NCI-H748 (cell line): Measurements from ENCODE around the gene RNF175.

Source experiments
- DNase-seq: peaks from one replicate; lab custom pipeline; 2025; ENCODE audit not compliant: unreplicated experiment; lab: John Stamatoyannopoulos, UW

Gene RNF175

DNA sequence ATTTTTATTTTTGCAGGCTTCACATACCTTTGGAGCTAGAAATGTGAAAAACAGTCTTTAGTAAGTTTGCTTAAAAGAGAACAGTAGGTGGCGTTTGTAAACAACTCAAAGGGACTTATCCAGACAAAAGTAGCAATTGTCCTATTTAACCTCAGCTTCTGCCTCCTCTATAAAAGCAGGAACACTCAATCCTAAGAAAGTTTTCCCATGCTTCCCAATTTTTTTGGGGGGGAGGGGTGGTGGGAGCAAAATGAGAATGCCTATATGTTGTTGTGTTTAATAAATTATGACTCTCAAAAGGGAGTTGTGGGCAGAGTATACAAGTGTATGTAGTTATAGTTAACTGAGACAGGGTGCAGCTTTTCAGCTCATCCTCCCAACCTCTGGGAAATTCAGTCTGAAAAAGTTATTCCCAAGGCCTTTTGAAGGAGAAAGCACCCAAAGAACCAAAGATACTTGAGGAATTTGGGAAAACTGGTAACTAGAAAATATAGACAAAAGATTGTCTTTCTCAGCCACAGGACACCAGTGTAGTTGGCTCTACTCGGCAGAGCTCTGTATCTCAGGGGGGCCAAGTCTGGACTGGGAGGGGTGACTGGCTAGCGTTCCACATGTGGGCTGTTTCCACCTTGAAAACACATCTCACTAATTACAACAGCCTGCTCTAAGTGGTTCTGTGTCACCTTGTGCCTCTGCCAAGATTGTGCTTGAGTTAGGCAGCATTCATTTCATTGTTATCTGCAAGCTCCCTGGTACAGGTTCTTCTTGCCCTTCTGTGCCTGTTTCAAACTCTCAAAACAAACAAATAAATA, 26.3 kb upstream of the RNF175 start:
- DNase-seq, result peak; percentile 7

DNA sequence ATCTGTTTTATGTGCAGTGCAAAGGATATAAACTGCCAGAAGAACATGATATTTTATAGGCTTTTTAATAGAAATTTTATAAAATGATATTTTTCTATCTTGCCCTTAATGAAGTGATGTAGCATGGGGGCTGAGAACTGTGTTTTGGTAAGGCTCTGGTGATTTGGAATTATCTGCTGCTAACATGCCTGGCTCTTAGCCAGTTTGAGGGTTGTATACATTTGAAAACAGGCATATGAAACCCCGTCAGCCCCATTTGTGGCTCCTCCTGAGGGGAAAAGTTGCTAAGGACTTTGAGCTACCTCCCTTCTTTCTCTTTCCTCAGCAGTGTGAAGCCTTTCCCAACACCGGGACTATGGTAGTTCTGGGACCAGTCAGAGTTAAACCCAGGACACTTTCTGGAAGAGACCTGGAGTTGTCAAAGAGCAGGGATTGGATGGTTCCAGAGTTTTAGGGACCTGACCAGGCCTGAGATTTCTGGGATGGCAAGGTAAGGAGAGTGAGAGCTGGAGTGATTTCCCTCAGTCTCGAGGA, 24.4 kb upstream of the RNF175 start:
- no peak for DNase-seq

DNA sequence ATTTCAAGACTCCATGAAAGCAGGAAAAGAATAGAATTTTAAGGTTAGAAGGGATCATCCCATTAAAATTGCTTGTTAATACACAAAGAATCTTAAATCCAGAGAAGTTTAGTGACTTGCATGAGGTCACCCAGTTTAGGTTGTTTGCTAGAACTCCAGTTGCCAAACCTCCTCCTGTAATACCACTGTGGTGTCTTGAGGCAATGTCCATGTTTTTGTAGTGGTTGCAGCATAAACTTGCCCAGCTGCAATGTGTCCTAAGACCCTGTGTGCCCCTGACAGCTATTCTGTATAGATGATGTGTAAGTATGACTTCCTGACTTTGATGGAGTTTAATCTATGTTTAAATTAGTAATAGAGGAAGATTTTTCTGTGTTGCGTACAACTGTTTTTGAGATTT, 22.8 kb upstream of the RNF175 start:
- DNase-seq, result no peak

DNA sequence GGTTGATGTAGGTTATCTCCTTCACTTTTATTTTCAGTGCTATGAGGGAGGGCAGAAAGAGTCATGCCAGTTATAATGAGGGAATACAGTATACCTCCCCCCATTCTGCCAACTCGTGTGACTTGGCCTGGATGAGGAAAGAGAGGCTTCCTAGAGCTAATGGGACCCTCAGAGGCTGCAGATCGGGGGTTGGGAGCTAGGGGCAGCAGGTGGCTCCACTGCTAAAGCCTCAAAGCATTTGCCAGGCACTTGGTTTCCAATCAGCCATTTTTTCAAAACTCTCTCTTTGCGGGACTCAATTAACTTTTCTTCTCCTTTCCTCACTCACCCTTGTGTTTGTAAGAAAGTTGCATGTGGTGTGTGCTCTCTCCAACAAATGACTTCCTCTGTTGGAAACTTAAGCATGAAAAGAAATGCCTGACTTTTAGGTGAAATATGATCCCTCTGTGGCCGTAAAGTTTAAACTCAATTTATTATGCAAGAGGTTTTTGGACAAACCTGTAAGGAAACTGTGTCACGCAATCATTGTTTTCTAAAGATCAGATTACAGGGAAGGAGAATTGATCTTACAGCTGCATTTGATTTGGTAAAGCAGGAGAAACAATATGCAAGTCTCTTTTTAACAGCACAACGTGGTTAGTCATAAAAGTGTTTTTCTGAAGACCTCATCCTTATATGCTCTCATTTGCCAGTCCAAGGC, 22.0 kb upstream of the RNF175 start:
- DNase-seq, result no peak

DNA sequence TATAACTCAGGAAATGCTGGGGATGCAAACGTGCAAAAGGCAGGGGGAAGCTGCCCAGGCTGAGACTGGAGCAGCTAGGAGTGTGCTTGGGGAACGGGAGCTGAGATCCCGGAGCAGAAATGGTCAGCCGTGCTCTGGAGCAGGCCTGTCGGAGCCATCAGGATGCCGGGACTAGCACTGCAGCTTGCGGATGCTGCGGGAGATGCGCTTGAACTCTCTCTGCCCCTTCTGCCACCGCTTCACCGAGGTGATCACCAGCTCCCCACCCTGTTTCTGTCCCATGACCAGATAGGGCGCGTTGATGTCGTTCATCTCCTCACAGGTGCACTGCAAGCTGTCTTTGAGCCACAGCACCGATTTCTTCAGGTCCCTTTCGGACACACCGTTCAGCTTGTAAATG, 21.5 kb upstream of the RNF175 start:
- no peak for DNase-seq

DNA sequence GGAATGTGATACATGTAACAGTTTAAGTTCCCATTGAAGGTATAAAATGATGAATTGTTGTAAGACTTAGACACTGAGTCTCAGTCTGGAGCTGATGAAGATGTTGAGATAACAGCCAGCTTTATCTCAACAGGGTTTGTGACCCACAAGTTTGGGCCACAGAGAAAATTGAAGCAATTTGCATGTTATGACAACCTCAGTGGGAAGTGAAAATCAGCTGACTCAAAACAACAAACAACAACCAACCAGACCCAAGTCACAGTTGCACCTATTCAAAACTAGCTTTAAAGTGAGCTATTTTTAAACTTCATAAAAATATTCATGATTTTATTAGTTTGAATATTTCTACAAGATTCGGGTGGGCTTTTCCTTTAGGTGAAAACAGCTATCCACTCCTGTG, 21.1 kb upstream of the RNF175 start:
- DNase-seq, result no peak

DNA sequence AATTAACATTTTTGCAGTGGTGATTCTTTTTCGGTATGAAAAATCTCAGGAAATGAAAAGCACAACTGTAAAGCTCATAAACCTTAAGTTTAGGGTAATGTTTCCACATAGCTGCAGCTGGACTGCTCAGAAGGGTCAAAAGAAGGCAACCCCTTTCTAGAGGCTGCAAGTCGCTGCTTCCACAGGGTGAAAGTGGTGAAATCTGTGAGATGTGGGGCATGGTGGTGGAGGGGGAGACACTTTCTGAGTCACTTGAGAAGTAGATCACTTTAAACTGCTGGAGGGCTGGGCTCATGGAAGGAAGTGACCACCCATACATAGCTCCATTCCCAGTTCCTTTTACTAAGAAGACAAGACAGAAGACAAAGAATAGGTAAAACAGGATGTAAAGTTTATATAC, 20.4 kb upstream of the RNF175 start:
- DNase-seq, result no peak

DNA sequence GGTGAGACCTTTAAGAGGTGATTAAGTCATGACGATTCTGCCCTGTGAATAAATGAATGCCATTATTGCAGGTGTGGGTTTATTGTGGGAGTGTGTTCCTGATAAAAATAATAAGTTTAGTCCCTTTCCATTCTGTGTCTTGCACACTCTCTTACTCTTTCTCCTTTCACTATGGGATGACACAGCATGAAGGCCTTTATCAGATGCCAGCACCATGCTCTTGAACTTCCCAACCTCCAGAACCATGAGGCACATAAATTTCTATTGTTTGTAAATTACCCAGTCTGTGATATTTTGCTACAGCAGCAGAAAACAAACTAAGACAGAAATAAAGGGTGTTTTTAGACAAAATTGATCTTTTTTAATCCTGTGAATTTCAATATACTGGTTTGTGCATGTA, 18.6 kb upstream of the RNF175 start:
- DNase-seq, result no peak

DNA sequence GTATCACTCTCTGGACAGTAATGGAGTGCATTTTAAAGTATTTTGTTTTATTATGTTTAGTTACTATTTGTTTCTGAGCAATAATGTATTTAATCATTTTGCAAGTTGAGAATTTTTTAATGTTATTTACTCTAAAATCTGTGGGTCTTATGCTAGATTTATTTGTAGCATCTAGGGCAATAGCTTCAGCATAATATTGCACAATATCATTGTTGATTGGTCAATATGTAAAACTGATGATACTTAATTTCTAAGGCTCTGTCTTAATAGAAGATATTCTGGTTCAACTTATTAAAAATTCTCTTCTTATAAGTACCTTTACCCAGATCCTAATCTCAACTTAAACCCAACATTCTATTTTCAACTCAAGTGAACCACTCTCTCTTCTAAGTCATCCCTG, 17.6 kb upstream of the RNF175 start:
- DNase-seq, result no peak

DNA sequence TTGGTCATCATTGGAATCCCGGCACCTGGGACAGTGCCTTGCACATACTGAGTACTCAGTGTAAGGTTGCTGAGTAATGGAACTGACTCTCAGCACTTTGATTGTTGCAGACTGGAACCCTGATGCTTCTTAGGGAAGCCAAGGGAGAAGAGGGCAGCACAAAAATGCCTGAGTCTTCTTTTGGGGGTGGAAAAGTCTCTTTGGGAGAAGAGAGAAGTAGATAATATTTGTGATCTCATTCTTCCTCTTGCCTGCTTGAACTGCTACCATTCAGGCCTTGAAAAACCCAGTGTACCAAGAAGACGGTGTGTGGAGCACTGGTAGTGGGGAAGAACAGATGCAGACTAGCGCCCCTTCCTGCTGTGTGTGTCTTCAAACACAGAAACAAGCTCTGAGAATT, 16.8 kb upstream of the RNF175 start:
- DNase-seq, result no peak

DNA sequence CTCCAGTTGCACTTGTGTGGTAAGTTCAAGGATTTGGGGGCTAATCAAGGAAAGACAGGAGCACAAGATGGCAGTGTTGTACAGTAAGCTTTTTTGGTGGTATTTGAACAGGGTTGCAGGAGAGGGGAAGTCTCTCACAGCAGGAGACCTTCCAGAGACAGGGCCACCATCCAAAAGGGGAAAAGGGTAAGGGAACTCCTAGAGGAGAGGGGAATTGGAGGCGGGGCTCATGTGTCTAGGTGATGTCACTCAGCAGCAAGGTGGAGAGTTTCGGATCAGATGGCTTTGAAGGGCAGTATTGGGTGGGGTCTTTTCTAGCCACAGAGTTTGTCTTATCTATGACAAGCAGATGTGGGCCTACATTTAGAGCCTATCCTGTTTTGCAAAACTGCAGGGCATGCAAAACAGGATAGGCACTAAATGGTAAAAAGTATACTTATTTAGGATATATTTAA, 13.4 kb upstream of the RNF175 start:
- DNase-seq, result no peak

DNA sequence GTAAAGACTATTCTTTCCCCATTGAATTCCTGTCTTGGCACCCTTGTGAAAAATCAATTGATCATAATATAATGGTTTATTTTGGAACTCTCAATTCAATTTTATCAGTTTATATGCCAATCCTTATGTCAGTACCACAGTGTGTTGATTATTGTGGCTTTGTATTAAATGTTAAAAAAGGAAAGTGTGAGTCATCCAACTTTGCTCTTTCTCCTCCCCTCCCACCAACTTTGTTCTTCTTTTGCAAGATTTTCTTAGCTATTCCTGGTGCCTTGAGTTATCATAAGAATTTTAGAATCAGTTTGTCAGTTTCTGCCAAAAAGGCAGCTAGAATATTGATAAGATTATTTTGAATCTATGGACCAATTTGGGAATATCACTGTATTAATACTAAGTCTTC, 11.2 kb upstream of the RNF175 start:
- DNase-seq, result no peak

DNA sequence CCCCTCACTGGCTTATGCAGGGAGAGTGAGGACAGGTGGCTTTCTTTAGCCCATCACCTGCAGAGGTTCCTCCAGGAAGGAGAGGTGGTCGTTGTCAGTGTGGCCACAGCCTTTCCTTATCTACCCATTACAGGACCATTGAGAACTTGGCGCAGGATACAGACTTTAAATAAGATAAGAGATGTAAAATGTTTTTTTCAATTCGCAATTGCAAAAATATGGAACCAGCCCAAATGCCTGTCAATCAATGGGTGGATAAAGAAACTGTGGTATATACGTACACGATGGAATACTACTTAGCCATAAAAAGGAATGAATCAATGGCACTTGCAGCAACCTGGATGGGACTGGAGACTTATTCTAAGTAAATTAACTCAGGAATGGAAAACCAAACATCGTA, 6.9 kb upstream of the RNF175 start:
- no peak for DNase-seq

DNA sequence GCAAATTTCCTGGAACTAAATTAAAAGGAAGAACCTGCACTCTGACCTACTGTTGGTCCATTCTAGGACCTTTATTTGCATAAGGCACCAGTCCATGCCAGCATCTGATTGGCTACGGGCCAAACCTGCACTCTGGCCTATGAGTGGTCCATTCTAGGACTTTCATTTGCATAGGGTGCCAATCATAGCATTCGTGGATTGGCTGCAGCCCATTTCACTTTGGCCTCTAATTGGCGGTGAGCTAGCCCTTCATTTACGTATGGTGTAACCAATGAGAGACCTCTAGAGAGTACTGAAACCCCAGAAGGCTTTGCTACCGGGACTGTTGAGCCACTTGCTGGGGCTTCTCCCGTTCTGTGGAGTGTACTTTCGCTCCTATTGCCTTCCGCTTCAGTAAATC, 6.1 kb upstream of the RNF175 start:
- no peak for DNase-seq

DNA sequence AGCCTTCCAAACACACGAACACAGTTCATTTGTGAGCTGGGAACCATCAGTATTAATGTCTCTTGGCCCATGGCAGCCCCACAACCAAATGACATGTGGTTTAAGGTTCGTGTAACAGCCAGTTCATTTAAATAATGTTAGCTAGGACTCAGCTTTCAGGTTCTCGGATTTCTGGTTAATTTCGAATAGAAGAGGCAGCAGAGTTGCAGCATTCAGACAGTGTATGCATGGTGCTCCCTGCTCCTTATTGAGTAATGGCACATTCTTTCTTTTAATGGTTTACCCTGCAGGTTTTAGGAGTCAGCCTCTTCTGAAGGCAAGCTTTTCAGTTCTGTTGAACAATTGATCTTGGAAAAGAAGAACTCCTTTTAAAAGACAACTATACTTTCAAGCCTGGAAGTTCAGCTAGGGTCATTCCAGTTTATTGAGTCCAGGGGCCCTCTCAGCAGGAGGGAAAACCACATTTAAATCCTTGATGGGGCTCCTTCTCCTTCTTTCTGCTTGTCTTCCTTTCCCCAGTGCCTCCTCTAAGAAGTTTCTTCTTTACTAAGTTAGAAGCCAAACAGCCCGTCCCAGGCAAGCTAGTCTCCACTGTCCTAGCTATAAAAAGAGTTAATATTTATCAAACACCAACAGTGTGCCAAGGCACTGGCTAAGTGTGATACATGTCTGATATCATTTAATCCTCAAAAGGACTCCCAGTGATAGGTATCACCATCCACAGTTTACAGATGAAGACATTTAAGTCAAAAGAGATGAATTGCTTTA, 5.0 kb upstream of the RNF175 start:
- DNase-seq, result no peak

DNA sequence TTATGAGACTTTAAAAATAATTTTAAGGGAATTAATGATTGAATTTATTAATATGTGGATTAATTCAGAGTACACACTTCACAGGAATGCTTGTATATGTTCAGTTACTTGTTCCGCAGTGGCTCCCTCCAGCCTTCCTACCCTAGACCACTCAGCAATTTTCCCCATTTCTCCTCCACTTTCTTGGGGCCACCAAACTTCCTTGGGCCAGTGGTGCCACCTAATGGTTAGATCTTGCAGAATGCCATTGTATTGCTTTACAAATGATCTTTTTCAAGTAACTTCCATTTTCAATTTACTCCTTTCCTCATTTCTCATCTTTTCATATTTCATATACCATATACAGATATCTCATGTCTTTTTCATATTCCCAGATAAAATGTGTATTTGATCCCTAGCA, 3.6 kb upstream of the RNF175 start:
- no peak for DNase-seq

DNA sequence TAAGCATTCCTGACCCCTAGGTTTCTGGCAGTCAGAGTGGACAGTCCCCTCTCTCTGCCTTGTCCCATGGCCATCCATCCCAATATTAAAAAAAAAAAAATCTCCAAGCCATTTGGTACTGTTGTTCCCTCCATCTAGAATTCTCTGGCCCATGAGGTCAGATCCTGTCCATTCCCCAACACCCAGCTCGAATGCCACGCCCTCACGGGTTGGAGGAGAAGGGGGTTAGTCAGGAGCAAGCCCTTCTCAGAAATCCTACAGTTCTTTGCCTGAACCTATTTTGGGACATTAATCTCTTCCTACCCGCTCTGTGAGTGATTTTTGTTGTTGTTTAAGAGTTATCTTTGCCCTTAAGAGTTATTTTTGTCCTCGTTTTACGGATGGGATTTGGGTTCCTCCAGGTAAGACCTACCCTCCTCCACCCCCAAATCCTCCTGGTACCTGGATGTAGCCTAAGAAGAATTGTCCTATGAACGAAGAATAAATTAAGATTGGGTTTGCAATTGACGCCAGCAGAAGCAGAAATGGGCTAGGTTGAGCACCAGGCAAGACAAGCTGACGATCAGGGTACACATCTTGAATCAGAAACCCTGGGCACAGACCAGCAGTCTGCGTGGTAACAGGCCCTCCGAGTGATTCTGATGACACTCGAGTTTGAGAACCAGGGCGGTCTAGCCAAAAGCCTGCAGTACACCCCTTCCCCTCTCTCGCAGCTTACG, 977 bp downstream of the RNF175 start:
- no peak for DNase-seq

DNA sequence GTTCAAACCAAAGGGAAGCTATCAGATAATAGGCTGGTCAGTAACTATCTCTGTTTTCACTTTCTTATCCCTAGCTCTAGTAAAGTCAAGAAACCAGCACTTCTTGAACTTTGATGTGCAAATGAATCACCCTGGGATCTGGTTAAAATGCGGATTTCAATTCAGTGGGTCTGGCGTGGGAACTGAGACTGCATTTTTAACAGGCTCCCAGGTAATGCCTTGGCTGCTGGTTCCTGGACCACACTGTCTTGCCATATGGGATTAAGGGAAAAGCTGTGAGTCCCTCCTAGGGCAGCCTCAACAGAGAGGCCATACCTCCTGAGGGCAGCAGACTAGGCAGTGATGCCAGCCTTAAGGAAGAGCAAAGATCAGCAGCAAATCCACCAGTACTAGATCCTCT, 1.7 kb downstream of the RNF175 start:
- no peak for DNase-seq

DNA sequence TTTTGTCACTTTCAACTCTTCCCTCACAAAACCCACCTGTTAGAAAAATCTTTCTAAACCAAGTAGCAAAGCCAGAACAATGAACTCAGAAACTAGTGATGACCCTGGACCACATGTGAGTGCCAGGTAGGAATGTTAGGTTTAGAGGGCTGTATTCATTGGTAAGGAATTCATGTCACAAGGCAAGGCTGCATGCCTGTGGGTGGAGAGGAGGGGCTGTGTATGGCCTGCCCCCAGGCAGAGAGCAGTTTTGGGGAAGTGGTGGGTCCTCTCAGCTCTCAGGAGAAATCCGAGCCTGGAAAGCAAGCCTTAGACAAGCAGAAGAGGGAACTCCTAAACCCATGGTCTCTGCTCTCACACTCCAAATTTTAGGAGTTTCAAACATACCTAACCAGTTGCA, 2.4 kb downstream of the RNF175 start:
- no peak for DNase-seq

DNA sequence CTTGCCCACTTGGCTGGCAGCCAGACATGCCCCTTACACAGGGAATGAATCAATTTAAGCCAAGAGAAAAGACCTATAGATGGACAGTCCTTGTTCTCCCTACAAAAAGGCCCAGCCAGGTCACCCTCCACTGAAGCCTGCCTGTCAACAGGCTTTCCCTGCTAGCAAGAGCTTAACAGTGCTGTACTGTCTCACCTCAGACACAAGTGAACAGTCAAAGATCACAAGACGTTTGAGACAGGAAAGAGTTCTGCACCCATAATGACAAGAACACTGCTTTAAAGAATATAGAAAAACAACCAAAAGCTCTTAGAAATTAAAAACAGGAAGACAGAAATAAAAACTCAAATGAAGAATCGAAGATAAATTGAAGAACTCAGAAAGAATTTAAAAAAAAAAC, 4.6 kb downstream of the RNF175 start:
- no peak for DNase-seq

DNA sequence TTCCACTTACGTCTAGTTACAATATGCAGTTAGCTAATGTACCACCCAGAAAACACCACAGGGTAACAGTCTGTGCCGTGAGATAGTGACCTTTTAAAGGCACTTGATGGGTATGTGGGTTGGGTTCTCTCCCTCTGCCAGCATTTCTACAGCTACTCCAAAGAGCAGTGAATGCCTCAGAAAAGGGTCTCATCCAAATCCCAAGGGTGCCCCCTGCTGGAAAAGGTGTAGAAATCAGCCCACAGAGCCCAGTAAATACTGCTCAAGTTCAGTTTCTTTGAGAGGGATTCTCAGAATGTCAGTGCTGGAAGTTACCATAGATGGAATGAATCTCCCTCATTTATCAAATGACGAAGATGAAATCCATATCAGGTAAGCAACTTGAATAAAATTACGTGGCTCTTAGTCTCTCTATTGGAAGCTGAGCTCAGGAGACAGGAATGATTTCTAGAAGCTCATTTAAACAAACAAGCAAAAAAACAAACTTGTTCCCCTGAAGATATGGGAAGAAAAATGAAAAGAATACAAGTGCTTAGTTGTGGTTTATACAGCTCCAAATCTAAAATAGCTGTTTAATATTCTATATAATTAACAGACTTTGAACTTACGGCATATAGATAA, 9.5 kb downstream of the RNF175 start:
- peak; percentile 61 for DNase-seq
